Stimulated activated CD4-positive, alpha-beta T cell treated with anti-CD3 and anti-CD28 coated beads, TNF-alpha, amount 100 ng/mL, for 48 hours (primary cell): Measurements from ENCODE around the gene UCN3.
"Not testable (repeated sequence)": the region's sequence is repeated elsewhere in the genome, so short reads cannot be mapped to it uniquely, and the experiment has no call there.

Source experiments
- DNase-seq, 3 donors: peaks; one replicate each; pipeline ENCODE4 v3.0.0-alpha.2; 2020; ENCODE audit warnings: low read depth in 3 of 3

The UCN3 gene

DNA sequence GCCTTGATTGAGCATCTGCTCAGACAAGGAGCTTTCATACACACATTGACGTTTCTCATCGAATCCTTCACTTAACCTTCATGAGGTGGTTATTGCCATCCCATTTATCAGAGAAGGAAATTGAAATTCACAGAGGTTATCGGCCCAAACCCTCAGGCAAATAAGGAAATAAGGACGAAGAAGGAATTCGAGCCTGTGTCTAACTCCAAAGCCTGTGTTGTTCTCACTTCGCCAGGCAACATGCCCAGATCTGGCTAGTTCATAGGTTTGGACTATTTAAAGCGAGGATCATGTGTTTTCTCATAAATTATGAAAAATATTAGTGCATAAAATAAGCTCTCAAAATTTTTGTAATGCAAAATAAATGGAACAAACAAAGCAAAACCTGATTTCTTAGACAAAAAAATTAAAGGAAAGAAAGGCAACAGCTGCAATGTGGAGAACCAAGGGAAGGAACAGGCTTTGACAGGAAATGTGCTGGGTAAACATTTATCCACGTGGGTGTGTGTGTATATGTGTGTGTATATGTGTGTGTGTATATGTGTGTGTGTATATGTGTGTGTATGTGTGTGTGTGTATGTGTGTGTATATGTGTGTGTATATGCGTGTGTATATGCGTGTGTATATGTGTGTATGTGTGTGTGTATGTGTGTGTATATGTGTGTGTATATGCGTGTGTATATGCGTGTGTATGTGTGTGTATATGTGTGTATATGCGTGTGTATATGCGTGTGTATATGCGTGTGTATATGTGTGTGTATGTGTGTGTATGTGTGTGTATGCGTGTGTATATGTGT lies 4.8 kb downstream of the UCN3 start:
- no peak for DNase-seq

DNA sequence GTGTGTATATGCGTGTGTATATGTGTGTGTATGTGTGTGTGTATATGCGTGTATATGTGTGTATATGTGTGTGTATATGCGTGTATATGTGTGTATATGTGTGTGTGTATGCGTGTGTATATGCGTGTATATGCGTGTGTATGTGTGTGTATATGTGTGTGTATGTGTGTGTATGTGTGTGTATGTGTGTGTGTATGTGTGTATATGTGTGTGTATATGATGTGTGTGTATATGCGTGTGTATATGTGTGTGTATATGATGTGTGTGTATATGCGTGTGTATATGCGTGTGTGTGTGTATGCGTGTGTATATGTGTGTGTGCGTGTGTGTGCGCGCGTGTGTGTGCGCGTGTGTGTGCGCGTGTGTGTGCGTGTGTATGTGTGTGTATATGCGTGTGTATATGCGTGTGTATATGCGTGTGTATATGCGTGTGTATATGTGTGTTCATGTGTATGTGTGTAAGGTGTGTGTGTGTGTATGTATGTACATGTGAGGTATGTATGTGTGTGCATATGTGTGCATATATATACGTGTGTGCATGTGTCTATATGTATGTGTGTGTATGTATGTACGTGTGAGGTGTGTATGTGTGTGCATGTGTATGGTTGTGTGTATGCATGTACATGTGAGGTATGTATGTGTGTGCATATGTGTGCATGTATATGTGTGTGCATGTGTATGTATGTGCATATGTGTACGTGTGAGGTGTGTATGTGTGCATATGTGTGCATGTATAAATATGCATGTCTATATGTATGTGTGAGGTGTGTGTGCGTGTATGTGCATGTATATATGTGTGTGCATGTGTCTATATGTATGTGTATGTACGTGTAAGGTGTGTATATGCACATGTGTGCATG lies 6.0 kb downstream of the UCN3 start:
- no peak for DNase-seq

DNA sequence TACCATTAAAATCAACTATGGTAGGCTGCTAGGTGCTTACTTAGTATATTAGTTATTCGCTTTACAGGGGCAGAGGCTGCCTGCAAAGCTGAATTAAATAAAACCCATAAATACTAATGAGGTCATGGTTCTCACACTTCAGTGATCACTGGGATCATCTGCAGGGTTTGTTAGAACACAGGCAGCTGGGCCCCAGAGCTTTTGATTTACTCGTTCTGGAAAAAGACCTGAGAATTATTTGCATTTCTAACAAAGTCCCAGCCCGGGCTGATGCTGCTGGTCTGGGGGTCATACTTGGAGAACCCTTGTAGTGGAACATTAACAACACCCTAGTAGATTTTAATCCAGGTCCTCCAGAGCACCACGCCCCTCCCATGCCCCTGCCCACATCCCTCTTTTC lies 8.5 kb downstream of the UCN3 start:
- no peak for DNase-seq

DNA sequence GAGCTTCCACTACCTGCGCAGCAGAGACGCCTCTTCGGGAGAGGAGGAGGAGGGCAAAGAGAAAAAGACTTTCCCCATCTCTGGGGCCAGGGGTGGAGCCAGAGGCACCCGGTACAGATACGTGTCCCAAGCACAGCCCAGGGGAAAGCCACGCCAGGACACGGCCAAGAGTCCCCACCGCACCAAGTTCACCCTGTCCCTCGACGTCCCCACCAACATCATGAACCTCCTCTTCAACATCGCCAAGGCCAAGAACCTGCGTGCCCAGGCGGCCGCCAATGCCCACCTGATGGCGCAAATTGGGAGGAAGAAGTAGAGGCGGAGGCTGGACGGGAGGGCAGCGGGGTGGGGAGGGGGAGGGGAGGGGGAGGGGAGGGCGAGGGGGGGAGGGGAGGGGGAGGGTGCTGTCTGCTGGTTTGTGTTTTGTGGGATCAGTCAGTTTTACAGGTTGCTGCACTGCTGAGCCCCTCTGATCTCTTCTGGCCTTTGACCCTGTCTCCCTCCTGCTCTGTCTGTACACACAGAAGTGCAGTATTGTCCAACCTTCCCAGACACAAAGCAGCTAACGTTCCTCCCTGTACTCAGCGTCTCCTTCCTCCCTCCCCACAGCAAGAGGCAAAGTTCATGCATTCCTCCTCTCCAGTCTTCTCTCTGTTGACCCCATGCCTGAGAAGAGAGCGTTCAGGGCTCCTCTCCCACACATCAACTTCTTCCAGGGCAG lies 9.3 kb downstream of the UCN3 start:
- DNase-seq = no peak

DNA sequence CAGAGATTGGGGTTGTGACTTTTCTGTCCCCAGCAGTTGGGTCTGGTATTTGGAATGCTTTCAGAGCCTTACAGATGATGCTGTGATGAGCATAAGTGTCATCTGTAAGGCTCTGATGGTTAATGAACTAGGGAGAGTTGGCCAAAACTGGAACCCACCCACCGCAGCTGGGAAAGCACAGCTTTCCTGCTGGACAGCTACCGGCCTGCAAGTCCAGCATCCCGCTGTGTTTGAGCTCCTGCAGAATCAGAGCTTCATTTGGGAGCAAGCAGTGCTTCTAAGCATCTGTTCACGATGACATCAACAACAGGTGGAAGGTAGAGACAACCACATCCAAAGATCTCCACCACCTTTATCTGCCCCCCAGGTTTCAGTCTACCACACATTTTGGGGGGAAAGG lies 11.7 kb downstream of the UCN3 start:
- DNase-seq = no peak

DNA sequence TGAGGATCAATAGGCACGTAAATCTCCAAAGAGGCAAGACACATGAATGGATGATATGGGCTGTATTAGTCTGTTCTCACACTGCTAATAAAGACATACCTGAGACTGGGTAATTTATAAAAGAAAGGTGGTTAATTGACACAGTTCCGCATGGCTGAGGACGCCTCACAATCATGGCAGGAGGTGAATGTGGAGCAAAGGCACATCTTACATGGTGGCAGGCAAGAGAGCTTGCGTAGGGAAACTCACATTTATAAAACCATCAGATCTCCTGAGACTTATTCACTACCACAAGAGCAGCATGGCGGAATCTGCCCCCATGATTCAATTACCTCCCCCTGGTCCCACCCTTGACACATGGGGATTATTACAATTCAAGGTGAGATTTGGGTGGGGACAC lies 14.4 kb downstream of the UCN3 start:
- not testable (repeated sequence) for DNase-seq

DNA sequence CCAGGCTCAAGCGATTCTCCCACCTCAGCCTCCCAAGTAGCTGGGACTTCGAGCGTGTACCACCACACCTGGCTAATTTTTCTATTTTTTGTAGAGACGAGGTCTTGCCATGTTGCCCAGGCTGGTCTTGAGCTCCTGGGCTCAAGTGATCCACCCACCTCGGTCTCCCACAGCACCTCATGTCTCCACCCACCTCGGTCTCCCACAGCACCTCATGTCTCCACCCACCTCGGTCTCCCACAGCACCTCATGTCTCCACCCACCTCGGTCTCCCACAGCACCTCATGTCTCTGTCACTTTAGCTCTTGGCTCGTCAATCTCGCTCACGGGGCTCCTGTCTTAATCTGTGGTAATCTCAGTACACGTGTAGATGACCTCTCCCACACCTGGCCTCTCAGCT lies 15.6 kb downstream of the UCN3 start:
- not testable (repeated sequence) for DNase-seq

DNA sequence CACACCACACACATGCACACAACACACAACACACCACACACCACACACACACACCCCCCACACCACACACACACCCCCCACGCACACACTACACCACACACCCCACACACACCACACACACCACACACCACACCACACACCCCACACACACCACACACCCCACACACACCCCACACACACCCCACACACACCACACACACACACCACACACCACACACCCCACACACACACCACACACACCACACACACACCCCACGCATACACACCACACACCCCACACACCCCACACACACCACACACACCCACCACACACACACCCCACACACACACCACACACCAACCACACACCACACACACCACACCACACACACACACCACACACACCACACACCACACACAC lies 16.4 kb downstream of the UCN3 start:
- DNase-seq = no peak

DNA sequence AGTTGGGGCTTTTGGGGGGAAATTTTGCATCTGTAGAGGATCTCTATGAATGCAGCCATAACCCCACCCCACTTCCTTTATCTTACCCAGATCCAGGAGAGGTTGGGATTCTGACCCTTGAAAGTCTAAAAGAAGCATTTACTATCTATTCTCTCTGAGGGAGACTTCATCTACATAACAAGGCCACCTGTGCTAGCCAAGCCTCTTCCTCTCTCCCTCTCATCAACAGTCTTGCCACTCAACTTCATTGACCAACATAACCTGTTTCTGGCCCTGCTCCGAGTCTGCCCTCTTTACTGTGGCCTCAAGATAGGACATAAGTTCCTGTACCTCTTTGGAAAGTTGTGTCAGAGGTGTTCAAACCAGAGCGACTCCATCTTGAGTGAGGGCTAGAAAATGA lies 20.5 kb downstream of the UCN3 start:
- no peak for DNase-seq

DNA sequence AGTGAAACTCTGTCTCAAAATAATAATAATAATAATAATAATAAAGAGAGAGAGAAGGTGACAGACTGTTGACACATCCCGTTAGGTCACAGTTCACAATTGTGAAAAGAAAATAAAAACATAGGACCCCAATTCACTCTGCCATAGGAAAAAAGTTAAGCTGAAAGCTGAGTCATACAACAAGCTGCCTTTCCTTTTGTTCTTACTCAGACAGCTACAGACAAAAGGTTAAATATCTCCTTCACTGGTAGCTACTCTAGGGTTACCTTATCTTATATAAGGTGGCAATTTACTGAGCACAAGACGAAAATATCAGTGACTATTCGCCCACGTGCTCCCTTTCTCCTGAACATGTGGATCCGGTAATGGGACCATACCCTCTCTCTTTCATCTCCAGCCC lies 22.4 kb downstream of the UCN3 start:
- no peak for DNase-seq

DNA sequence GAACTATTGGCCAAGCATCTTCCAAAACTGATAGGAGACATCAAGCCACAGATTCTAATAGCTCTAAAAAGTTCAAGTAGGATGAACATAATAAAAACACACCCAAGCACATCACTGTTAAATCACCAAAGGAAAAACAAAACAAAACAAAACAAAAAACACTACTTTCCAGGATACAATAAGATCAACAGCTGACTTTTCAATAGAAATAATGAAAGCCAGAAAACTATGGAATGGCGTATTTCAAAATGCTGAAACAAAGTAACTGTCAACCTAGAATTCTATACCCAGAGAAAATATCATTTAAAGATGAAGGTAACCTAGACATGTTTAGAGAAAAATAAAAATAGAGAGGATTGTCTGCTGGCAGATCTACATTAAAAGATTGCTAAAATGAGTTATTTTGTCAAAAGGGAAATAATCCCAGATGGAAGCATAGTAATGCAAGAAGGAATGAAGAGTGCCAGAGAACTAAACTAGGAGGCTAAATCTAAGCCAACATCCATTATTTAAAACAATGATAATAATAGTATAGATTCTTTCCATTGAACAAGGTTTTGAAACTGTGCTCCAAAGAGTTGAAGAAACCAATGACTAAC lies 25.9 kb downstream of the UCN3 start:
- no peak for DNase-seq

DNA sequence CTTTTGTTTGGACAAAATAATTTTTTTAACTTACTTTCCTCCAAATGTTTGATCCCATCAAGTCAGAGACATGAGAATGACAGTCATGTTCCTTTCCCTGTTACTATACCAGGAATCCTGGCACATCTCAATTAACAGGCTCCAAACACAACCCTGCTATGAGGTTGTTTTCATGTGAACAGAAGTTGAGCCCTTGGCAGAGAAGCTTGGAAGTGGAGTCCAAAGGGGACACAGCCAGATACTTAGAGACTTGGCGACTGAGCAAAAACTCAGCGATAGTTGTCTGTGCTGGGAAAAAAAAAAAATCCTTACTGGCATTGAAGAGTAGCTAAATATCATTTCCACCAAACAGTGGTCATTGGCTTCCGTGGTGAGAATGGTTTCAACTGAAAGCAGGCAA lies 27.0 kb downstream of the UCN3 start:
- DNase-seq = no peak

DNA sequence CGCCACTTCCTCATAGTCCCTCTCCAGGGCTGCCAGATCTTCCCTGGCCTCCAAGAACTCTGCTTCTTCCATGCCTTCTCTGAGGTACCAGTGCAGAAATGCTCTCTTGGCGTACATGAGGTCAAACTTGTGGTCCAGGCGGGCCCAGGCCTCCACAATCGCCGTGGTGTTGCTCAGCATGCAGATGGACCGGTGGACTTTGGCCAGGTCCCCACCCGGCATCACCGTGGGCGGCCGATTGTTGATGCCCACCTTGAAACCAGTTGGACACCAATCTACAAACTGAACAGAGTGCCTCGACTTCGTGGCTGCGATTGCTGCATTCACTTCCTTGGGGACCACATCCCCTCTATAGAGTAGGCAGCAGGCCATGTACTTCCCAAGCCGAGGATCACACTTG lies 28.8 kb downstream of the UCN3 start:
- no peak for DNase-seq

DNA sequence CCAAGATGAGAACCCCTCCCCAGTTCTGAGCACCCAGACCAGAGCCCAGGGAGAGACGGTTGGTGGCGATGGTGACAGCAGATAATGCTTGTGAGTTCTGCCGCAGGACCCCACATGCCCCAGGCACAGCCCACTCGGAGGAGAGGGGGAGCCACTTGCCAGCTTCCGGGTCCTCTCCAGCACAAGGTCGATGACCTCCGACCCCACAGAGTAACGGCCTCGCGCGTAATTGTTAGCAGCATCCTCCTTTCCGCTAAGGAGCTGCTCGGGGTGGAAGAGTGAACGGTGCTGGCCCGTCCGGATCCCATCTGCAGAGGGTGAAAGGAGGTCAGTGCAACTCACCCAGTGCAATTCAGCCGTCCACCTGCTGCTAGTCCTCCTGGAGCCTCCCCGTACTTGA lies 30.4 kb downstream of the UCN3 start:
- no peak for DNase-seq

DNA sequence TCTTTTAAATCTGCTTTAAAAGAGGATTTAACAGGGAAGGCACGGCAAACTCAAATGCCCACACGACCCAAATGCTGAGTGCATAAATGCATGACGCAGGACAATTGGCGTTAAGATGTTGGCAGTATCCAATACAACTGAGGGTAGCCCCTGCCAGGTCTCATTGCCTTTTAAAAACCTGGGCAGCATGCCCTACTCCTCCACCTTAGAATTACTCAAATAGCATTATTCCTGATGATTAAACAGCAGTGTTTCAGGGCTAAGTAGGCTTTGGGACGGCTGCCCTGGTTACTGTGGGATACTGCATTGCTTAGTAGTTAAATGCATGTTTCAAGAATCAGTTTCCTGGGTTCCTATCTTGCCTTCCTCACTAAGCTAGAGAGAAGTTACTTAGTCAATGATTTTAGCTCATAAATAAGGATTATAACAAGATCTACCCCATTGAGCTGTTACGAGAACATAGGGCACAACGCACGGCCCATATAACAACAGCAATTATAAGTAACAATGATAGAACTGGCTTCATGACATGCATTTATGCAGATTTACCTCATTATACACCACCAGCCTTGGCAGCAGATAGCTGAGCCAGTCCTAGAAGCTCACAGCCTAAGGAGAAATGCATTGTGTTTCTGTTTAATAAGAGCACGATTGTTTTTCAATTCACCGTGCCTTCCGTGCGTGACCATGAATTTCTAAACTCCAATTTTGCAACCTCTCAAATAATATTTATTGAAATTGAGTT lies 32.0 kb downstream of the UCN3 start:
- no peak for DNase-seq

DNA sequence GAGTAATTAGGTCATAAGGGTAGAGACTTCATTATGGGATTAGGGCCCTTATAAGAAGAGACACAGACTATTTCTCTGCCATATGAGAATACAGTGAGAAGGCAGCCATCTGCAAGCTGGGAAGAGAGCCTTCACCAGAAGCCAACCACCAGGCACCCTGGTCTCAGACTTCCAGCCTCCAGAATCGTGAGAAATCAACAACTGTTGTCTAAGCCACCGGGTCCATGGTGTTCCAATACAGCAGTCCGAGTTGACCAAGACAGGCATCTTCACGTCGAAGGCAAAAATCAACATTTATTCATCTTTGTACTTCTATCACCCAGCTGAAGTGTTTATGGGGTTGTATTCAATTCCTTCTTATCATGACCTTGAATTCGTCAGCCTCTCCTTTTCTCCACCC lies 34.6 kb downstream of the UCN3 start:
- no peak for DNase-seq

DNA sequence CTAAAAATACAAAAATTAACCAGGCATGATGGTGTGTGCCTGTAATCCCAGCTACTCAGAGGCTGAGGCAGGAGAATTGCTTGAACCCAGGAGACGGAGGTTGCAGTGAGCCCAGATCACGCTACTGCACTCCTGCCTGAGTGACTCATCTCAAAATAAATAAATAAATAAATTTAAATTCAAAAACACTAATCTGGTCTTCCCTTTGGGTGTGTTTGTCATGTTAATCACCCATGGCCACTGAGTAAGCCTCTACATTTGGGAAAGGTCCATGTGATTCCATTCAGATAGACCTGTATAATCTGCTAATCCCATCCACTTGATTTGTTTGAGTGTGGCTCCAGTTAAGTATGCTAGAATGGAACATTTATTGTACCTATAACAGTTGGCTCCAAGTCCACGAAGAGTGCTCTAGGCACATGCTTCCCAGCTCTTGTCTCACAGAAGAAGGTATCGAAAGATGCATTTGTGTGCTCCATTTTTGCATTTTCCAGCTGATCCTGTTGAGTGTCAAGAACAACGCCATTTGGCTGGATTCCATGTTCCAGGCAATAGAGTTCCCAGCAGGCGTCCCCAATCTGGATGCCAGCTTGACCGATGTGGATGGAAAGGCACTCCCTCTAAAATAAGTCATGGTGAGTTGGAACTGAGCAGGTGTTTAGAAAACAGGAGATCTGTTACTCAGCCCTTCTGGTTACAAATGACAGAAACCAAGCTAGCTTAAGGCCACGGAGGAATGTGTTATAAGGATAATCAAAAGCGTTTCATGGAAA lies 35.9 kb downstream of the UCN3 start:
- no peak for DNase-seq

DNA sequence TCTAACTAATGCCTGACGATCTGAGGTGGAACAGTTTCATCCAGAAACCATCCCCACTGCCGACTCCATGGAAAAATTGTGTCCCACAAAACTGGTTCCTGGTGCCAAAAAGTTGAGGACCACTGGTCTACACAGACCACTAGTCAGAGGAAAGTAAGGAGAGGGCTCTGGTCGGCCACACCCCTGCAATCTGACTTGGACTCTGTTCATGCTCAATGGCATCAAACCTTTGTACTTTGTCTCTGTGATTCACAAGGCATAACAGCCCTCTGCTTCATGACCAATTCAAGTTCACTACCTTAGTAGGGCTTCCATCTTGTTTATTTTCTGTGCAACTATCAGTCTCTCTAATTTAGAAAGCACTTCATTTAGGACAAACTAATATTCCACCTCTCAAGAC lies 38.0 kb downstream of the UCN3 start:
- no peak for DNase-seq

DNA sequence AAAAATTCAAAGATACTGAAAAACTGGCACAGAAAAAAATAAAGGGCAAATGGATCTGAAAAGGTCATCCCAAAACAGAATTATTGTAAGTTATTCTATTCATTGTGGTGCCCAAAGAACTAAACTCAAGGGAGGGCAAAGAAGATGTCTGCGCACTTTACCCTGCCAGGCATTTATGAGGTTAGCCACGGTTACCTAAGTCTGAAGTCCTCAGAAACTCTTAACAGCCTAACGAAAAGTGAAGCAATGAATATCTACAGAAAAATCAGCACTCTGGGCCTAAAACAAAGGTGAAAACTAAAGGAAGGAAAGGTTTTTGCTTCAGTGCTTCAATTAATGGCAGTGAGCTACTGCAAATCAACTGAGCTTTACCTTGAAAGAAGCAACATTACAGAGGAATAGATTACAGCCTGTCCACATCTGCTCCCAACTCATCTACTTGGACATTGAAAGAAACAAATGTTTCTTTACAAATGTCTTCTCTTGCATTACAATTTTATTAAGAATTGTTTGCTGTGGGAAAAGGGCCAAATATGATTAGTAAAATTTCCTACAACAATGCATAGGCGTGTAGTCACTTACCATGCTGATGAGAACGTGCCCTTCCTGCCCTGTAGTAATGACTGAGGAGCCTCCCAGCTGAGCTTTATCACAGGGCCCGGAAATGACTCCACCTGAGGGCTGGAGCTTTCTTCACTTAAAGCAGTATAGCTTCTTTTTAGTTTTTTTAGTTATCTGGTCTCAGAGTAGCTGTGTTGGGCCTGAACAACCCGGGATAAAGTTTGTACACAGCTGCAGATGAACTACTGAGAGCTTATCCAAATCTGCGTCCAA lies 39.7 kb downstream of the UCN3 start, which contains the start of gene TUBAL3:
TSS of gene TUBAL3 (minus strand) at position 621 of the 834 bp plus-strand sequence. CDS start at position 585, 36 bp downstream.
- no peak for DNase-seq

DNA sequence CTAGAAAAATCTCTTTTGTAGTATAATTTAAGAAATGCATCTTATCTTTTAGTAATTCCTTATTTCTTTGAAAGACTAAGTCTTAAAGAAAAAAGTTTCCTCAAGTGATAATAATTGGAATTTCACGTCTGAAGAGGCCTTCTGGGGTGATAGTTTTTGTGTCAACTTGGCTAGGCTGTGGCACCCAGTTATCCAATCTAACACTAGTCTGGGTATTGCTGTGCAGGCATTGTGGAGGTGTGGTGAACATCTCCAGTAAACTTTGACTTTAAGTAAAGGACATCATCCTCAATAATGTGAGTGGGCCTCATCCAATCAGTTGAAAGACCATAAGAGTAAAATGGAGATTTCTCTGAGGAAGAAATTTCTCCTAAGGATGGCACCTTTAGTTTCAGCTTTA lies 42.2 kb downstream of the UCN3 start:
- no peak for DNase-seq
